Caco-2 (cell line): ENCODE data around the gene GFRA1. TPM values are rescaled to one million over a fixed set of nuclear protein-coding genes. Genes with fewer than 3 reads are reported as not detected.

Experiments
- BruUV-seq: library from RNA; stranded (reverse); fragments of 400-500 nt; replicated peaks from 2 replicates; lab custom pipeline; 2021; lab: Mats Ljungman, UMichigan
- CTCF ChIA-PET: fragments of 300-600 bp; sonication (Branson Sonifier 250); formaldehyde crosslinking; loops from one replicate; lab custom pipeline; 2022; ENCODE audit warnings: antibody characterized with exemption; lab: Charles Lee
- POLR2A ChIA-PET: fragments of 300-600 bp; sonication (Branson Sonifier 250); formaldehyde crosslinking; loops from one replicate; lab custom pipeline; 2022; ENCODE audit warnings: antibody characterized with exemption; lab: Charles Lee
- DNase-seq, 2 experiments: peaks; one replicate each; pipeline versions ENCODE4 v3.0.0 to v3.0.0-alpha.2; 2020 to 2022
- H3K27me3 ChIP-seq: replicated peaks from 2 replicates; pipeline ENCODE4 v1.6.0; 2011; ENCODE audit warnings: low read length; ENCODE audit not compliant: control insufficient read depth, insufficient read depth
- H3K36me3 ChIP-seq: 2 replicates; pipeline ENCODE4 v1.5.1; 2011; ENCODE audit warnings: low read length; ENCODE audit not compliant: control insufficient read depth, insufficient read depth
- H3K4me1 ChIP-seq: fragments of 250-450 bp; sonication (Bioruptor Pico); 2 replicates; pipeline ENCODE4 v1.5.1; 2020; ENCODE audit warnings: mild to moderate bottlenecking
- H3K4me3 ChIP-seq: 2 replicates; pipeline ENCODE4 v1.5.1; 2011; ENCODE audit warnings: low read depth, mild to moderate bottlenecking, control low read depth, low read length
- H3K9me3 ChIP-seq: fragments of 250-450 bp; sonication (Bioruptor Pico); 2 replicates; pipeline ENCODE4 v1.5.1; 2020; ENCODE audit warnings: mild to moderate bottlenecking, moderate library complexity
- H3K27ac Mint-ChIP-seq: one replicate; pipeline ENCODE4 v1.8.0; 2022; ENCODE audit warnings: mixed read lengths; ENCODE audit not compliant: unreplicated experiment
- H3K27me3 Mint-ChIP-seq: one replicate; pipeline ENCODE4 v1.8.0; 2022; ENCODE audit warnings: mixed read lengths; ENCODE audit not compliant: insufficient read depth, unreplicated experiment
- H3K36me3 Mint-ChIP-seq: one replicate; pipeline ENCODE4 v1.8.0; 2022; ENCODE audit warnings: mild to moderate bottlenecking, mixed read lengths; ENCODE audit not compliant: insufficient read depth, unreplicated experiment
- H3K4me1 Mint-ChIP-seq: one replicate; pipeline ENCODE4 v1.8.0; 2022; ENCODE audit warnings: low read depth, mixed read lengths; ENCODE audit not compliant: unreplicated experiment
- H3K4me3 Mint-ChIP-seq: one replicate; pipeline ENCODE4 v1.8.0; 2022; ENCODE audit warnings: mild to moderate bottlenecking, moderate library complexity, mixed read lengths; ENCODE audit not compliant: unreplicated experiment
- H3K9me3 Mint-ChIP-seq: one replicate; pipeline ENCODE4 v1.8.0; 2022; ENCODE audit warnings: mixed read lengths; ENCODE audit not compliant: unreplicated experiment
- intact Hi-C: fragments of 100-400 bp; cut with micrococcal nuclease; formaldehyde crosslinking; loops from one replicate; pipeline ENCODE4 v1.10.0; 2022; ENCODE audit not compliant: unreplicated experiment
- total RNA-seq: library from RNA; stranded (reverse); gene quantifications from 2 replicates; pipeline ENCODE4 v1.2.3, GENCODE V29; 2022
- TF ChIP-seq, protein P1 (sequence below), 2 experiments: fragments of 200-600 bp in 1 of 2; IDR thresholded peaks; 1 replicate in 1 of 2; 2 replicates in 1 of 2; pipeline versions ENCODE4 v1.5.1 to v1.8.0; 2011 to 2022; ENCODE audit warnings: antibody characterized with exemption in 1 of 2, control low read depth in 1 of 2, inconsistent platforms in 1 of 2, low read depth in 1 of 2, low read length in 1 of 2, mild to moderate bottlenecking in 1 of 2, moderate library complexity in 1 of 2; ENCODE audit not compliant: insufficient read depth in 1 of 2, severe bottlenecking in 1 of 2, unreplicated experiment in 1 of 2

Gene GFRA1
- total RNA-seq, 1 experiment from 2014 or later = not detected

- H3K36me3 ChIP-seq = no peaks in the 10 kb centered on the region
- no peak overlapping the region for H3K27ac Mint-ChIP-seq
- BruUV-seq = no TSS peak
- H3K27me3 Mint-ChIP-seq = peaks cover 11% of the 10 kb centered on the region
- no peaks in the 10 kb centered on the region for H3K9me3 Mint-ChIP-seq
- no peaks in the 10 kb centered on the region; the same call in 1 of the 2 replicates for H3K27me3 ChIP-seq
- H3K4me1 Mint-ChIP-seq = no peaks in the 10 kb centered on the region
- intact Hi-C loops = no loop called here
- no peaks in the 10 kb centered on the region for H3K9me3 ChIP-seq
- H3K4me3 ChIP-seq = no peak overlapping the region
- no peak for DNase-seq
- no peaks in the 10 kb centered on the region for H3K36me3 Mint-ChIP-seq
- CTCF ChIA-PET = no interaction called here
- POLR2A ChIA-PET = no interaction called here
- H3K4me3 Mint-ChIP-seq = no peak overlapping the region
- TF ChIP-seq, protein P1, sequence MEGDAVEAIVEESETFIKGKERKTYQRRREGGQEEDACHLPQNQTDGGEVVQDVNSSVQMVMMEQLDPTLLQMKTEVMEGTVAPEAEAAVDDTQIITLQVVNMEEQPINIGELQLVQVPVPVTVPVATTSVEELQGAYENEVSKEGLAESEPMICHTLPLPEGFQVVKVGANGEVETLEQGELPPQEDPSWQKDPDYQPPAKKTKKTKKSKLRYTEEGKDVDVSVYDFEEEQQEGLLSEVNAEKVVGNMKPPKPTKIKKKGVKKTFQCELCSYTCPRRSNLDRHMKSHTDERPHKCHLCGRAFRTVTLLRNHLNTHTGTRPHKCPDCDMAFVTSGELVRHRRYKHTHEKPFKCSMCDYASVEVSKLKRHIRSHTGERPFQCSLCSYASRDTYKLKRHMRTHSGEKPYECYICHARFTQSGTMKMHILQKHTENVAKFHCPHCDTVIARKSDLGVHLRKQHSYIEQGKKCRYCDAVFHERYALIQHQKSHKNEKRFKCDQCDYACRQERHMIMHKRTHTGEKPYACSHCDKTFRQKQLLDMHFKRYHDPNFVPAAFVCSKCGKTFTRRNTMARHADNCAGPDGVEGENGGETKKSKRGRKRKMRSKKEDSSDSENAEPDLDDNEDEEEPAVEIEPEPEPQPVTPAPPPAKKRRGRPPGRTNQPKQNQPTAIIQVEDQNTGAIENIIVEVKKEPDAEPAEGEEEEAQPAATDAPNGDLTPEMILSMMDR (IDR thresholded peaks at IDR 0.05; ENCODE audit: insufficient read depth in 1 of 2, low read depth in 1 of 2, low read length in 1 of 2, severe bottlenecking in 1 of 2, unreplicated experiment in 1 of 2) = no peak
- H3K4me1 ChIP-seq = no peaks in the 10 kb centered on the region
These were observed 19.3 kb downstream of the GFRA1 start for GRCh38 chr10:116253716-116254115.

- Histone ChIP-seq H3K9me3 (no peaks in the 10 kb centered on the region), H3K4me1 (no peaks in the 10 kb centered on the region), H3K36me3 (no peaks in the 10 kb centered on the region), H3K4me3 (no peak overlapping the region), H3K27me3 (no peaks in the 10 kb centered on the region; the same call in 1 of the 2 replicates)
- Mint-ChIP-seq H3K27me3 (peaks cover 9% of the 10 kb centered on the region), H3K9me3 (no peaks in the 10 kb centered on the region), H3K4me1 (no peaks in the 10 kb centered on the region), H3K27ac (no peak overlapping the region), H3K4me3 (no peak overlapping the region), H3K36me3 (no peaks in the 10 kb centered on the region)
- TF ChIP-seq, protein P1 (IDR thresholded peaks at IDR 0.05; ENCODE audit: insufficient read depth in 1 of 2, low read depth in 1 of 2, low read length in 1 of 2, severe bottlenecking in 1 of 2, unreplicated experiment in 1 of 2) = no peak
- BruUV-seq = no TSS peak
- DNase-seq = no peak
- ChIA-PET CTCF (no interaction called here), POLR2A (no interaction called here)
- intact Hi-C loops = no loop called here
These were observed 21.2 kb downstream of the GFRA1 start for GRCh38 chr10:116251602-116252395.

- Histone ChIP-seq H3K36me3 (no peaks in the 10 kb centered on the region), H3K27me3 (no peaks in the 10 kb centered on the region), H3K4me3 (no peak overlapping the region), H3K4me1 (no peaks in the 10 kb centered on the region), H3K9me3 (no peaks in the 10 kb centered on the region)
- Mint-ChIP-seq H3K9me3 (no peaks in the 10 kb centered on the region), H3K27me3 (no peaks in the 10 kb centered on the region), H3K27ac (no peak overlapping the region), H3K4me3 (no peak overlapping the region), H3K4me1 (no peaks in the 10 kb centered on the region), H3K36me3 (no peaks in the 10 kb centered on the region)
- no TSS peak for BruUV-seq
- DNase-seq = no peak
- intact Hi-C loops = no loop called here
- ChIA-PET CTCF (no interaction called here), POLR2A (no interaction called here)
- TF ChIP-seq, protein P1 (IDR thresholded peaks at IDR 0.05; ENCODE audit: insufficient read depth in 1 of 2, low read depth in 1 of 2, low read length in 1 of 2, severe bottlenecking in 1 of 2, unreplicated experiment in 1 of 2) = no peak
These were observed 25.3 kb downstream of the GFRA1 start for GRCh38 chr10:116247691-116248090.
